H9 (cell line): Measurements from ENCODE around the gene TACR1. TPM values are rescaled to one million over a fixed set of nuclear protein-coding genes. Genes with fewer than 3 reads are reported as not detected.

Experiments
- DNase-seq: peaks from one replicate; pipeline ENCODE4 v3.0.0-alpha.2; 2017
- H2AFZ ChIP-seq: one replicate; pipeline ENCODE4 v1.6.1; 2013; ENCODE audit warnings: mild to moderate bottlenecking, low read length, control low read depth, moderate library complexity
- H2AK5ac ChIP-seq: 2 replicates; pipeline ENCODE4 v1.6.1; 2013; ENCODE audit warnings: low read length, control low read depth, mixed read lengths; ENCODE audit not compliant: insufficient read length
- H2BK120ac ChIP-seq: one replicate; pipeline ENCODE4 v1.6.1; 2013; ENCODE audit warnings: low read depth, mild to moderate bottlenecking, low read length, control low read depth, inconsistent platforms; ENCODE audit not compliant: poor library complexity, severe bottlenecking
- H2BK12ac ChIP-seq: 2 replicates; pipeline ENCODE4 v1.6.1; 2013; ENCODE audit warnings: low read length, control low read depth, mixed read lengths, low read depth; ENCODE audit not compliant: insufficient read length
- H2BK15ac ChIP-seq: 2 replicates; pipeline ENCODE4 v1.6.1; 2013; ENCODE audit warnings: low read depth, low read length, control low read depth
- H2BK20ac ChIP-seq: one replicate; pipeline ENCODE4 v1.6.1; 2013; ENCODE audit warnings: low read depth, mild to moderate bottlenecking, low read length, control low read depth, inconsistent platforms; ENCODE audit not compliant: poor library complexity, severe bottlenecking
- H2BK5ac ChIP-seq: 2 replicates; pipeline ENCODE4 v1.6.1; 2013; ENCODE audit warnings: low read length, control low read depth, mixed read lengths; ENCODE audit not compliant: insufficient read length
- H3K14ac ChIP-seq: 2 replicates; pipeline ENCODE4 v1.6.1; 2013; ENCODE audit warnings: low read length, control low read depth; ENCODE audit not compliant: insufficient read depth
- H3K18ac ChIP-seq: 2 replicates; pipeline ENCODE4 v1.6.1; 2013; ENCODE audit warnings: low read depth, mild to moderate bottlenecking, mixed read lengths, low read length, control low read depth; ENCODE audit not compliant: insufficient read length
- H3K23ac ChIP-seq: 2 replicates; pipeline ENCODE4 v1.6.1; 2013; ENCODE audit warnings: low read length, control low read depth, mixed read lengths, low read depth; ENCODE audit not compliant: insufficient read length
- H3K23me2 ChIP-seq: 2 replicates; pipeline ENCODE4 v1.6.1; 2013; ENCODE audit warnings: low read depth, mild to moderate bottlenecking, mixed read lengths, low read length, control low read depth; ENCODE audit not compliant: insufficient read length, poor library complexity, severe bottlenecking
- H3K27ac ChIP-seq: 2 replicates; pipeline ENCODE4 v1.5.1; 2013; ENCODE audit warnings: low read length, control low read depth, mixed read lengths, low read depth; ENCODE audit not compliant: insufficient read length
- H3K27me3 ChIP-seq: 2 replicates; pipeline ENCODE4 v1.6.1; 2013; ENCODE audit warnings: low read length, control low read depth, inconsistent platforms; ENCODE audit not compliant: insufficient read depth
- H3K4ac ChIP-seq: 2 replicates; pipeline ENCODE4 v1.6.1; 2013; ENCODE audit warnings: low read depth, mild to moderate bottlenecking, control low read depth, inconsistent platforms, low read length, moderate library complexity
- H3K4me1 ChIP-seq: 2 replicates; pipeline ENCODE4 v1.6.1; 2013; ENCODE audit warnings: low read length, control low read depth, inconsistent platforms; ENCODE audit not compliant: insufficient read depth
- H3K4me2 ChIP-seq: 2 replicates; pipeline ENCODE4 v1.6.1; 2013; ENCODE audit warnings: low read length, control low read depth, mixed read lengths; ENCODE audit not compliant: insufficient read length, insufficient read depth
- H3K56ac ChIP-seq: 2 replicates; pipeline ENCODE4 v1.6.1; 2013; ENCODE audit warnings: low read depth, mild to moderate bottlenecking, mixed read lengths, low read length, control low read depth; ENCODE audit not compliant: insufficient read length
- H3K79me1 ChIP-seq: 2 replicates; pipeline ENCODE4 v1.6.1; 2013; ENCODE audit warnings: low read depth, mild to moderate bottlenecking, moderate library complexity, low read length, control low read depth, inconsistent platforms; ENCODE audit not compliant: insufficient read depth, poor library complexity, severe bottlenecking
- H3K79me2 ChIP-seq: 2 replicates; pipeline ENCODE4 v1.6.1; 2013; ENCODE audit warnings: low read length, control low read depth, inconsistent platforms; ENCODE audit not compliant: insufficient read depth
- H3K9ac ChIP-seq: 2 replicates; pipeline ENCODE4 v1.6.1; 2013; ENCODE audit warnings: low read length, control low read depth, mixed read lengths; ENCODE audit not compliant: insufficient read length; ENCODE audit errors: extremely low read depth
- H3K9me3 ChIP-seq: one replicate; pipeline ENCODE4 v1.6.1; 2013; ENCODE audit warnings: low read depth, low read length, inconsistent platforms; ENCODE audit not compliant: control insufficient read depth
- H3T11ph ChIP-seq: one replicate; pipeline ENCODE4 v1.6.1; 2013; ENCODE audit warnings: mild to moderate bottlenecking, low read length, control low read depth, inconsistent platforms
- H4K20me1 ChIP-seq: one replicate; pipeline ENCODE4 v1.6.1; 2013; ENCODE audit not compliant: control insufficient read depth, insufficient read length, insufficient read depth
- H4K5ac ChIP-seq: 2 replicates; pipeline ENCODE4 v1.6.1; 2013; ENCODE audit warnings: low read depth, mild to moderate bottlenecking, mixed read lengths, low read length, control low read depth; ENCODE audit not compliant: insufficient read length
- H4K8ac ChIP-seq: replicated peaks from 2 replicates; pipeline ENCODE4 v1.6.1; 2013; ENCODE audit warnings: low read length, control low read depth, mixed read lengths, low read depth; ENCODE audit not compliant: insufficient read length
- H4K91ac ChIP-seq: 2 replicates; pipeline ENCODE4 v1.6.1; 2013; ENCODE audit warnings: low read depth, mild to moderate bottlenecking, moderate library complexity, mixed read lengths, low read length, control low read depth; ENCODE audit not compliant: insufficient read length
- H3K27ac Mint-ChIP-seq, 3 experiments: 2 replicates in 2 of 3; 3 replicates in 1 of 3; pipeline ENCODE4 v1.8.0; 2020 to 2021; ENCODE audit warnings: mixed read lengths in 3 of 3, mild to moderate bottlenecking in 1 of 3, moderate library complexity in 1 of 3
- H3K27me3 Mint-ChIP-seq: 2 replicates; pipeline ENCODE4 v1.8.0; 2021; ENCODE audit warnings: low read depth, mild to moderate bottlenecking, moderate library complexity, mixed read lengths
- H3K36me3 Mint-ChIP-seq, 3 experiments: 2 replicates in 2 of 3; 3 replicates in 1 of 3; pipeline ENCODE4 v1.8.0; 2020 to 2021; ENCODE audit warnings: low read depth in 3 of 3, mixed read lengths in 3 of 3; ENCODE audit not compliant: insufficient read depth in 1 of 3
- H3K4me1 Mint-ChIP-seq, 2 experiments: 2 replicates each; pipeline ENCODE4 v1.8.0; 2020; ENCODE audit warnings: mixed read lengths in 2 of 2
- H3K4me3 Mint-ChIP-seq, 2 experiments: 2 replicates in 1 of 2; 3 replicates in 1 of 2; pipeline ENCODE4 v1.8.0; 2020 to 2021; ENCODE audit warnings: mild to moderate bottlenecking in 2 of 2, mixed read lengths in 2 of 2, moderate library complexity in 1 of 2
- H3K9me3 Mint-ChIP-seq, 2 experiments: 2 replicates in 1 of 2; 3 replicates in 1 of 2; pipeline ENCODE4 v1.8.0; 2020; ENCODE audit warnings: mild to moderate bottlenecking in 2 of 2, mixed read lengths in 2 of 2, moderate library complexity in 1 of 2
- CTCF ChIP-seq: fragments of 200-600 bp; sonication (generic); conservative IDR thresholded peaks from 3 replicates; pipeline ENCODE4 v1.8.0; 2021; ENCODE audit warnings: antibody characterized with exemption, mild to moderate bottlenecking
- WGBS: extraction: QIAGEN DNeasy Blood & Tissue Kit; methylation state at CpG from one replicate; pipeline ENCODE4 v1.1.7; 2013; ENCODE audit warnings: missing lambda C conversion rate, low lambda C conversion rate, mixed read lengths; ENCODE audit not compliant: insufficient read length; ENCODE audit errors: extremely low coverage; 5-methylcytosine and 5-hydroxymethylcytosine counted together
- total RNA-seq: library from RNA; stranded (reverse); gene quantifications from 2 replicates; pipeline ENCODE4 v1.2.1, GENCODE V29; 2021

The TACR1 gene
- total RNA-seq, 1 experiment from 2014 or later = 1.4 TPM

- Histone ChIP-seq H3K14ac (no peak overlapping the region), H2BK20ac (no peak overlapping the region), H3K4me2 (no peak overlapping the region), H2AK5ac (no peak overlapping the region), H3K23ac (no peak overlapping the region), H4K20me1 (no peaks in the 10 kb centered on the region), H2BK12ac (no peak overlapping the region), H3K9me3 (no peaks in the 10 kb centered on the region), H3K79me2 (no peaks in the 10 kb centered on the region), H3K56ac (no peak overlapping the region), H3K27me3 (no peaks in the 10 kb centered on the region), H3K79me1 (no peaks in the 10 kb centered on the region), H3K4ac (no peak overlapping the region), H2BK15ac (no peak overlapping the region), H3K27ac (no peak overlapping the region), H4K5ac (no peak overlapping the region), H2BK5ac (no peak overlapping the region), H4K8ac (no peak overlapping the region), H3K18ac (no peak overlapping the region), H3K4me1 (peaks cover 3% of the 10 kb centered on the region; the same call in 1 of the 2 replicates), H3K23me2 (no peaks in the 10 kb centered on the region), H2BK120ac (no peak overlapping the region), H2AFZ (no peak overlapping the region), H3K9ac (no peak overlapping the region), H3T11ph (no peak overlapping the region), H4K91ac (no peak overlapping the region)
- H3K27me3 Mint-ChIP-seq = peaks cover 4% of the 10 kb centered on the region; the same call in 1 of the 2 replicates
- H3K27ac Mint-ChIP-seq = no peak overlapping the region; a peak in 1 of 7 replicates
- TF ChIP-seq CTCF = no peak
- WGBS = no CpG with 5 or more reads among the region's 1 CpG
- no peaks in the 10 kb centered on the region for H3K9me3 Mint-ChIP-seq
- H3K4me1 Mint-ChIP-seq = peaks cover 8 to 9% of the 10 kb centered on the region in 2 experiments
- no peak overlapping the region for H3K4me3 Mint-ChIP-seq
- no peak for DNase-seq
- no peaks in the 10 kb centered on the region for H3K36me3 Mint-ChIP-seq
Measured at GRCh38 chr2:75186821-75187220, 12.5 kb downstream of the TACR1 start.
